ENCODE data around the gene LMNA. TPM values are rescaled to one million over a fixed set of nuclear protein-coding genes. Genes with fewer than 3 reads are reported as not detected.

LMNA gene
- polyA plus RNA-seq, 1 of the 3 experiments (the other 2 are of a cell fraction) = 983 TPM

- Histone ChIP-seq H3K4me1 (ENCODE audit: control insufficient read depth in 1 of 2, insufficient read depth in 2 of 2, low read depth in 1 of 2, low read length in 1 of 2) (peaks cover 0 to 4% of the 10 kb centered on the region in 2 experiments; a peak in 2 of 4 replicates), H3K4me2 (no peak overlapping the region; the same call in 1 of the 2 replicates), H2AFZ (ENCODE audit: low read depth) (no peak overlapping the region), H4K20me1 (ENCODE audit: insufficient read depth) (peaks cover 6% of the 10 kb centered on the region; the same call in 1 of the 2 replicates), H3K79me2 (ENCODE audit: insufficient read depth) (peaks cover 41% of the 10 kb centered on the region), H3K9me3 (no peaks in the 10 kb centered on the region), H3K36me3 (replicated peaks in 1 of 2; ENCODE audit: control insufficient read depth in 1 of 2, insufficient read depth in 2 of 2, low read length in 1 of 2) (peaks cover 0 to 6% of the 10 kb centered on the region in 2 experiments), H3K9ac (no peak overlapping the region), H3K4me3 (ENCODE audit: low read depth in 2 of 2, low read length in 1 of 2) (peak overlapping the region in 1 of 2 experiments; percentile 27; a peak in 1 of 4 replicates), H3F3A (replicated peaks; ENCODE audit: insufficient read depth) (peaks cover 15% of the 10 kb centered on the region), H3K27me3 (ENCODE audit: insufficient read depth) (no peaks in the 10 kb centered on the region), H3K9me2 (no peaks in the 10 kb centered on the region), H3K27ac (ENCODE audit: low read depth in 2 of 2, low read length in 1 of 2) (no peak overlapping the region)
- DNase-seq = no peak
- ChIA-PET CTCF (interaction anchor here (0.7 to 29.6 kb wide), 15 partner anchors 9 to 296 kb away, joined by 3 to 1559 read pairs (median 3); partner anchors contain the start of gene LMNA), POLR2A (no interaction called here)
- WGBS (ENCODE audit: low lambda C conversion rate) = 34% methylated on average over 5 of the region's 5 CpGs
- TF ChIP-seq REST (IDR thresholded peaks at IDR 0.05; ENCODE audit: low read depth, low read length) (no peak), POLR2AphosphoS5 (IDR thresholded peaks at IDR 0.05; ENCODE audit: low read depth, low read length) (no peak), FOSL2 (IDR thresholded peaks at IDR 0.05; ENCODE audit: borderline replicate concordance, low read depth) (no peak)
Measured at GRCh38 chr1:156090138-156090839, 24.2 kb upstream of the LMNA start.

GRCh38 chr1:156090840-156091188, 23.7 kb upstream of the LMNA start:
- Histone ChIP-seq H3K27me3 (ENCODE audit: insufficient read depth) (no peaks in the 10 kb centered on the region), H3K4me1 (ENCODE audit: control insufficient read depth in 1 of 2, insufficient read depth in 2 of 2, low read depth in 1 of 2, low read length in 1 of 2) (peaks cover 0 to 4% of the 10 kb centered on the region in 2 experiments; a peak in 2 of 4 replicates), H3K4me2 (no peak overlapping the region; the same call in 1 of the 2 replicates), H3K27ac (ENCODE audit: low read depth in 2 of 2, low read length in 1 of 2) (no peak overlapping the region), H3F3A (replicated peaks; ENCODE audit: insufficient read depth) (peaks cover 18% of the 10 kb centered on the region), H3K79me2 (ENCODE audit: insufficient read depth) (peaks cover 42% of the 10 kb centered on the region), H3K9me3 (no peaks in the 10 kb centered on the region), H3K36me3 (replicated peaks in 1 of 2; ENCODE audit: control insufficient read depth in 1 of 2, insufficient read depth in 2 of 2, low read length in 1 of 2) (peaks cover 0 to 6% of the 10 kb centered on the region in 2 experiments), H3K9me2 (no peaks in the 10 kb centered on the region), H3K4me3 (ENCODE audit: low read depth in 2 of 2, low read length in 1 of 2) (peak overlapping the region in 1 of 2 experiments; percentile 27; a peak in 1 of 4 replicates), H2AFZ (ENCODE audit: low read depth) (no peak overlapping the region), H3K9ac (no peak overlapping the region), H4K20me1 (ENCODE audit: insufficient read depth) (peaks cover 6% of the 10 kb centered on the region; the same call in 1 of the 2 replicates)
- DNase-seq = peak; percentile 80
- CTCF ChIA-PET = interaction anchor here (0.6 to 29.6 kb wide), 17 partner anchors 9 to 295 kb away, joined by 3 to 1559 read pairs (median 3); partner anchors contain the start of gene LMNA
- 56% methylated on average over 12 of the region's 14 CpGs for WGBS (ENCODE audit: low lambda C conversion rate)
- POLR2A ChIA-PET = no interaction called here
- TF ChIP-seq RAD21 (IDR thresholded peaks at IDR 0.05; ENCODE audit: low read length) (peak; percentile 91), TEAD4 (IDR thresholded peaks at IDR 0.05; ENCODE audit: borderline replicate concordance, insufficient read depth) (no peak), CTCF (IDR thresholded peaks at IDR 0.05) (peak; percentile 84), SMC3 (IDR thresholded peaks at IDR 0.05; ENCODE audit: low read depth, low read length) (peak; percentile 88)

Data from SK-N-SH (cell line).